ENCODE data around the gene TP73. TPM values are rescaled to one million over a fixed set of nuclear protein-coding genes. Genes with fewer than 3 reads are reported as not detected.

The TP73 gene
- total RNA-seq, 1 experiment from 2014 or later, result 2.6 TPM

GRCh38 chr1:3633344-3634058 is 18.8 kb upstream of the TP73 start:
- intact Hi-C loops (cut with micrococcal nuclease), result no loop called here
- CTCF ChIA-PET, result no interaction called here

DNA sequence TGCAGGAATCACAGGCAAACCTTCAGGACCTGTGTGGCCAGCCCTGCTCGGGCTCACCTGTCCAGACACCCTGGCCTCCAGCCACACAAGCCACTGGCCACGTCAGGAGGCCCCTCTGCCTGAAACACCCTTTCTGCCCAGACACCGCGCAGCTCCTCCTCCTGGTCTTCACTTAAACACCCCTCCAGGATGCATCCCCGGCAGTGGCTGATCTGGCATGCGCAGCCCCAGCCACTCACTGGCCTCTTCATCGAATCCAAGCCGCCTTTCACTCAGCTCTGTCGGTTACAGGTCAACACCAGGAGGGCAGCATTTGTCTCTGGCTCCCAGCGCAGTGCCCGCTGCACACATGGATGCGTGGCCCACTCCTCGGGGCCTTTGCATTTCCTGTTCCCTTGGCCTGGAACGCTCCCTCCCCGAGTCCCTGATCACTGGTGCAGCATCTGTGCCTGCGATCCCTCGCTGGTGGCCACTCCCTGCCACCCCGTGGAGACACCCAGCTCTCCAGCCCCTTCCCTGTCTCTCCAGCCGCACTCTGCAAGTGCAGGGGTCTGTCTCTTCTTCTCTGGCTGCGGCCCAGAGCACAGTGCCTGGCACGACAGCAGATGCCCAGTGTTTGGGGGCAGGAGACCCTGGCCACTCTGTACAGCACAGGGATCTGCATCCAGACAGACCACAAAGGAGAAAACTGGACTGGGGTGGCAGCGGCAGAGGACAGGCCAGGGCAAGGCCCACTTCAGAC is 18.1 kb upstream of the TP73 start:
- ATAC-seq, result no peak
- no peaks in the 10 kb centered on the region for H3K9me3 ChIP-seq (ENCODE audit: low read length)
- no peak overlapping the region for H3K4me2 ChIP-seq (ENCODE audit: low read length)
- no peak for DNase-seq
- H3K27ac ChIP-seq (ENCODE audit: low read length), result no peak overlapping the region
- no peaks in the 10 kb centered on the region for H3K79me2 ChIP-seq (ENCODE audit: low read length)
- ChIA-PET POLR2A (ENCODE audit: unreplicated experiment) (no interaction called here), CTCF (no interaction called here)
- no peaks in the 10 kb centered on the region for H3F3A ChIP-seq (ENCODE audit: low read length, unreplicated experiment)
- H3K4me3 ChIP-seq (ENCODE audit: low read length), result no peak overlapping the region
- no peak overlapping the region for H2AFZ ChIP-seq (ENCODE audit: low read length)
- H3K9ac ChIP-seq (ENCODE audit: low read length), result no peak overlapping the region
- TF ChIP-seq EZH2phosphoT487 (IDR thresholded peaks at IDR 0.05; ENCODE audit: borderline replicate concordance, low read length) (no peak), EZH2 (IDR thresholded peaks at IDR 0.05; ENCODE audit: low read length, unreplicated experiment) (no peak), CTCF (conservative IDR thresholded peaks at IDR 0.05; ENCODE audit: low read depth, low read length) (no peak)
- H3K27me3 ChIP-seq (ENCODE audit: low read length), result no peaks in the 10 kb centered on the region
- H4K20me1 ChIP-seq (ENCODE audit: low read length), result no peaks in the 10 kb centered on the region
- H3K36me3 ChIP-seq (ENCODE audit: low read depth, low read length), result peaks cover 46% of the 10 kb centered on the region
- intact Hi-C loops (cut with micrococcal nuclease), result no loop called here
- no TSS peak for BruUV-seq (replicated peaks)
- H3K4me1 ChIP-seq (ENCODE audit: insufficient read depth, low read length), result no peaks in the 10 kb centered on the region
- no peaks in the 10 kb centered on the region for H3K9me2 ChIP-seq (replicated peaks; ENCODE audit: low read length)

More at GRCh38 chr1:3633344-3634058, 18.8 kb upstream of the TP73 start:
- no peak overlapping the region for H3K4me2 ChIP-seq (ENCODE audit: low read length)
- peaks cover 49% of the 10 kb centered on the region for H3K36me3 ChIP-seq (ENCODE audit: low read depth, low read length)
- no peaks in the 10 kb centered on the region for H3K9me3 ChIP-seq (ENCODE audit: low read length)
- no peaks in the 10 kb centered on the region for H3K9me2 ChIP-seq (replicated peaks; ENCODE audit: low read length)
- no peak overlapping the region for H3K4me3 ChIP-seq (ENCODE audit: low read length)
- no peaks in the 10 kb centered on the region for H3K27me3 ChIP-seq (ENCODE audit: low read length)
- H3F3A ChIP-seq (ENCODE audit: low read length, unreplicated experiment), result no peaks in the 10 kb centered on the region
- no peaks in the 10 kb centered on the region for H3K79me2 ChIP-seq (ENCODE audit: low read length)
- no peaks in the 10 kb centered on the region for H3K4me1 ChIP-seq (ENCODE audit: insufficient read depth, low read length)
- ATAC-seq (no peak), DNase-seq (no peak)
- no TSS peak for BruUV-seq (replicated peaks)
- H3K9ac ChIP-seq (ENCODE audit: low read length), result no peak overlapping the region
- H4K20me1 ChIP-seq (ENCODE audit: low read length), result no peaks in the 10 kb centered on the region
- H2AFZ ChIP-seq (ENCODE audit: low read length), result no peak overlapping the region
- no peak overlapping the region for H3K27ac ChIP-seq (ENCODE audit: low read length)
- no peak for TF ChIP-seq CTCF (conservative IDR thresholded peaks at IDR 0.05; ENCODE audit: low read depth, low read length)
- TF ChIP-seq EZH2 (IDR thresholded peaks at IDR 0.05; ENCODE audit: low read length, unreplicated experiment), result no peak
- no peak for TF ChIP-seq EZH2phosphoT487 (IDR thresholded peaks at IDR 0.05; ENCODE audit: borderline replicate concordance, low read length)
- POLR2A ChIA-PET (ENCODE audit: unreplicated experiment), result no interaction called here

GRCh38 chr1:3636080-3636479 is 16.2 kb upstream of the TP73 start:
- ATAC-seq, result no peak
- CTCF ChIA-PET, result no interaction called here

More at GRCh38 chr1:3636080-3636479, 16.2 kb upstream of the TP73 start:
- no peak for DNase-seq
- Histone ChIP-seq H3K9me3 (ENCODE audit: low read length) (no peaks in the 10 kb centered on the region), H3K27me3 (ENCODE audit: low read length) (no peaks in the 10 kb centered on the region), H3K27ac (ENCODE audit: low read length) (no peak overlapping the region), H3K4me1 (ENCODE audit: insufficient read depth, low read length) (no peaks in the 10 kb centered on the region), H3K4me3 (ENCODE audit: low read length) (no peak overlapping the region), H3K9ac (ENCODE audit: low read length) (no peak overlapping the region), H3K79me2 (ENCODE audit: low read length) (no peaks in the 10 kb centered on the region), H3K36me3 (ENCODE audit: low read depth, low read length) (peaks cover 38% of the 10 kb centered on the region), H3K4me2 (ENCODE audit: low read length) (no peak overlapping the region), H2AFZ (ENCODE audit: low read length) (no peak overlapping the region), H4K20me1 (ENCODE audit: low read length) (no peaks in the 10 kb centered on the region), H3K9me2 (replicated peaks; ENCODE audit: low read length) (no peaks in the 10 kb centered on the region), H3F3A (ENCODE audit: low read length, unreplicated experiment) (no peaks in the 10 kb centered on the region)
- no peak for TF ChIP-seq EZH2phosphoT487 (IDR thresholded peaks at IDR 0.05; ENCODE audit: borderline replicate concordance, low read length)
- no peak for TF ChIP-seq CTCF (conservative IDR thresholded peaks at IDR 0.05; ENCODE audit: low read depth, low read length)
- TF ChIP-seq EZH2 (IDR thresholded peaks at IDR 0.05; ENCODE audit: low read length, unreplicated experiment), result no peak
- BruUV-seq (replicated peaks), result no TSS peak
- POLR2A ChIA-PET (ENCODE audit: unreplicated experiment), result no interaction called here
- intact Hi-C loops (cut with micrococcal nuclease), result no loop called here

All from PC-3 (cell line).